Endothelial cell (in vitro differentiated cells): ENCODE measurements around the gene SH3YL1. TPM values are rescaled to one million over a fixed set of nuclear protein-coding genes. Genes with fewer than 3 reads are reported as not detected.

ENCODE experiments used
- DNase-seq: peaks from one replicate; pipeline ENCODE4 v3.0.0; 2021; ENCODE audit warnings: low spot score
- H3K27ac Mint-ChIP-seq: one replicate; pipeline ENCODE4 v1.8.0; 2021; ENCODE audit warnings: mixed read lengths, inconsistent platforms; ENCODE audit not compliant: unreplicated experiment
- H3K27me3 Mint-ChIP-seq: one replicate; pipeline ENCODE4 v1.8.0; 2021; ENCODE audit warnings: mild to moderate bottlenecking, moderate library complexity, mixed read lengths, inconsistent platforms; ENCODE audit not compliant: unreplicated experiment
- H3K36me3 Mint-ChIP-seq: one replicate; pipeline ENCODE4 v1.8.0; 2021; ENCODE audit warnings: mild to moderate bottlenecking, low read depth, mixed read lengths, inconsistent platforms; ENCODE audit not compliant: unreplicated experiment
- H3K4me1 Mint-ChIP-seq: one replicate; pipeline ENCODE4 v1.8.0; 2021; ENCODE audit warnings: mild to moderate bottlenecking, mixed read lengths, inconsistent platforms; ENCODE audit not compliant: unreplicated experiment
- H3K4me3 Mint-ChIP-seq: one replicate; pipeline ENCODE4 v1.8.0; 2021; ENCODE audit warnings: mild to moderate bottlenecking, mixed read lengths, inconsistent platforms; ENCODE audit not compliant: unreplicated experiment
- H3K9me3 Mint-ChIP-seq: one replicate; pipeline ENCODE4 v1.8.0; 2021; ENCODE audit warnings: mixed read lengths, inconsistent platforms; ENCODE audit not compliant: unreplicated experiment
- total RNA-seq: library from RNA; stranded (reverse); fragmentation: NEBNext Ultra II Directional; extraction: Animal tissue kit (Norgen Biotek cat#: 25700); gene quantifications from one replicate; pipeline ENCODE4 v1.2.1, GENCODE V29; 2021; ENCODE audit not compliant: unreplicated experiment
- TF ChIP-seq, protein P1 (sequence below): fragments of 200-600 bp; sonication (generic); IDR thresholded peaks from one replicate; pipeline ENCODE4 v1.5.0; 2021; ENCODE audit warnings: antibody characterized with exemption; ENCODE audit not compliant: unreplicated experiment

The SH3YL1 gene
- total RNA-seq, 1 donor from 2014 or later, result 35.8 TPM

DNA sequence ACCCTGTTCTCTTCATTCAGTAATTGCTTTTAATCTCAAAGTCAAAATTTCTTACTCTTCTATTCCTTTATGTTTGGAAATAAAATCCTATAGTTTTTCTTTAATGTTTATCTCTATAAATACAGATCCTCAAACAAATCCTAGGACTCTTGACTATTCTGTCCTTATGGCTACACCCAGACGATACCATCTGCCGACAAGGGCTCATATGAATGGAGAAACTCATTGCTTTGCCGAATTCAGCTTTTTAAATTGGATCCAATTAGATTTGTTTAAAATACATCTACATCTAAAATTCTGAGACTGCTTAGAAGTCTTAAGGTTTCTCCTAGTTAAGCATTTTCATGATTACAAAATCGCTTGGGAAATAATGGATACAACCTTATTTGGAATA lies 15.1 kb upstream of the SH3YL1 start:
- TF ChIP-seq, protein P1, sequence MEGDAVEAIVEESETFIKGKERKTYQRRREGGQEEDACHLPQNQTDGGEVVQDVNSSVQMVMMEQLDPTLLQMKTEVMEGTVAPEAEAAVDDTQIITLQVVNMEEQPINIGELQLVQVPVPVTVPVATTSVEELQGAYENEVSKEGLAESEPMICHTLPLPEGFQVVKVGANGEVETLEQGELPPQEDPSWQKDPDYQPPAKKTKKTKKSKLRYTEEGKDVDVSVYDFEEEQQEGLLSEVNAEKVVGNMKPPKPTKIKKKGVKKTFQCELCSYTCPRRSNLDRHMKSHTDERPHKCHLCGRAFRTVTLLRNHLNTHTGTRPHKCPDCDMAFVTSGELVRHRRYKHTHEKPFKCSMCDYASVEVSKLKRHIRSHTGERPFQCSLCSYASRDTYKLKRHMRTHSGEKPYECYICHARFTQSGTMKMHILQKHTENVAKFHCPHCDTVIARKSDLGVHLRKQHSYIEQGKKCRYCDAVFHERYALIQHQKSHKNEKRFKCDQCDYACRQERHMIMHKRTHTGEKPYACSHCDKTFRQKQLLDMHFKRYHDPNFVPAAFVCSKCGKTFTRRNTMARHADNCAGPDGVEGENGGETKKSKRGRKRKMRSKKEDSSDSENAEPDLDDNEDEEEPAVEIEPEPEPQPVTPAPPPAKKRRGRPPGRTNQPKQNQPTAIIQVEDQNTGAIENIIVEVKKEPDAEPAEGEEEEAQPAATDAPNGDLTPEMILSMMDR, result no peak
- H3K4me1 Mint-ChIP-seq, result no peaks in the 10 kb centered on the region
- no peak overlapping the region for H3K4me3 Mint-ChIP-seq
- no peaks in the 10 kb centered on the region for H3K27me3 Mint-ChIP-seq
- no peaks in the 10 kb centered on the region for H3K9me3 Mint-ChIP-seq
- H3K36me3 Mint-ChIP-seq, result peaks cover 25% of the 10 kb centered on the region
- DNase-seq, result no peak
- H3K27ac Mint-ChIP-seq, result no peak overlapping the region

DNA sequence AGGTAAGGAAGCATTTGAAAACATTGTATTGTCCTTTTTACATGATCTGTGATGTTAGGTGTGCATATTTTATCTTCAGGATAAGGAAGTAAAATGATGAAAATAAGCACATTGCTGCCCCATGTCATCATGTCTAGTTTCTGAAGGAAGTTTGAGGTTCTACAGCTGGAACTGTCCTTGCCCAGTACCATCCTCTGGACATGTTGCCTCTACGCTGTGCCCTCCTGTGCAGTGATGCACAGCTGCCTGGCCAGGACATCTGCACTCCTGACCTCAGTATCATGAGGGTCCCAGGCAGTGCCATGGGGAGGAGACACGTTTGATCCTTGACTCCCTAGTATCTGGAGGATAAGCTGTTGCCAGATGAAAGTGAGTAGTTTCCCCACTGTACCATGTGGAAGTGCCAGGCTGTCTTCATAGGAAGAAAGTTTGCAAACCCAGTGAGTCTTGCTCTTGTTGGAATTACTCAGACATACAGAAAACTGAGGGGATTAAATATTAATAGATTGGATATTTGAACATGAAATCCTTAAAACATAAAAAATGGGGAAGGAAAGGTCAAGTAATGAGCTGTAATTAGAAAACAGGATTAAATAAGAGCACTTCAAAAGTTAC lies 14.6 kb upstream of the SH3YL1 start:
- peaks cover 25% of the 10 kb centered on the region for H3K36me3 Mint-ChIP-seq
- H3K9me3 Mint-ChIP-seq, result no peaks in the 10 kb centered on the region
- H3K27me3 Mint-ChIP-seq, result no peaks in the 10 kb centered on the region
- no peak overlapping the region for H3K27ac Mint-ChIP-seq
- H3K4me1 Mint-ChIP-seq, result no peaks in the 10 kb centered on the region
- DNase-seq, result no peak
- H3K4me3 Mint-ChIP-seq, result no peak overlapping the region
- TF ChIP-seq, protein P1, result no peak

DNA sequence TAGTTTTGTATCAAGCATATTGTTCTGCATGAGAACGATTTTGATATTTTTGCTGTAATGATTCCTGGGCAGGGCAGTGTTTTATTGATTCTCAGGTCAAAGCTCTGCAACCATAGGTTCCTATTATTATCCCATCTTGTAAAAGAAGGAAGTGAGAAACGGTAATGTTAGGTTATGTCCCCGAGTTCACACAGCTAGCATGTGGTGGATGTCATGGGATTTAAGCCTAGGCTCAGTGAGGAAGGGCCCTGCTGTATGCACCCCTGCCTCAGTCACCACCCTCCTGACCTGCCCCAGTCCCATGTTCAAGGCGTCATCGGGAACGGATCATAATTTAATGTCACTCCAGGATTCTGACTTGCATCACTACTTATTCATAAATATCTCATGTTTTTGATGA lies 11.6 kb upstream of the SH3YL1 start:
- Mint-ChIP-seq H3K27me3 (no peaks in the 10 kb centered on the region), H3K36me3 (peaks cover 15% of the 10 kb centered on the region), H3K4me1 (peaks cover 6% of the 10 kb centered on the region), H3K4me3 (no peak overlapping the region), H3K9me3 (no peaks in the 10 kb centered on the region), H3K27ac (no peak overlapping the region)
- TF ChIP-seq, protein P1, result no peak
- DNase-seq, result no peak

DNA sequence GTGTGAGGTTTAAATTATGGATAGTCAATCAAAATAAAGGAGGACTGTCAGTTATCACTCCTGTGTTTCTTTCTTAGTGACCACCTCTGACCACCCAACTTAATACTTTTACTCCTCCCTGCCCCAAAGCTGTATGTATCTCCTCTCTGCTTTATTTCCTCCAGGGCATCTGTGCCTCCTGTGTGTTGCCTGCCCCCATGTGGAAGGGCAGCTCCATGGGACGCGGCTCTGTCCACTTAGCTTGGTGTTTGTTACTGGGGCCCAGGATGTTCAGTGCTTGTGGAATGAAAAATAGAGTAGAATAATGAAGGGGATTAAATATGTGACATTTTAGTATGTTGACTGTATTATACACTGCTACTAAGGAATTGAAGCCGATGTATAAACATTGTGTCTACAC lies 10.7 kb upstream of the SH3YL1 start:
- peaks cover 2% of the 10 kb centered on the region for H3K27me3 Mint-ChIP-seq
- no peak overlapping the region for H3K27ac Mint-ChIP-seq
- TF ChIP-seq, protein P1, result no peak
- no peak for DNase-seq
- peaks cover 12% of the 10 kb centered on the region for H3K4me1 Mint-ChIP-seq
- H3K4me3 Mint-ChIP-seq, result no peak overlapping the region
- no peaks in the 10 kb centered on the region for H3K9me3 Mint-ChIP-seq
- peaks cover 15% of the 10 kb centered on the region for H3K36me3 Mint-ChIP-seq

DNA sequence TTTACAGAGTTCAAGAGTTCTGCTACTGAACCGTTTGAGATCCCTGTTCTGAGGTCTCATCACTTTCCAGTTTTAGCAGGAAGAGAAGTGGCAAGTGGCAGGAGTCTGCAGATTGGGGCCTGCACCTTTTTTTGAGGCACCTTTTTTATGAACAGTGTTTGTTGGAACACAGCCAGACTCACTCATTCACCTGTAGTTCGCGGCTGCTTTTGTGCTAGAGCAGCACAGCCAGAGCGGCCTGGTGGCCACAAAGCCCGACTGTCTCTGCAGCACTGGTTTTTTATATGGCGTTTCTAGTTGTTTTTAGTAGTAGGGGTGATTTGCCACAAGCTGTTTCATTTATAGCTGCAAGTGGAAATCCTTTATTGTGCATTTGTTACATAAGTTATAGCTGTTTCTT lies 9.5 kb upstream of the SH3YL1 start:
- H3K4me3 Mint-ChIP-seq, result no peak overlapping the region
- TF ChIP-seq, protein P1, result no peak
- no peak overlapping the region for H3K27ac Mint-ChIP-seq
- peaks cover 2% of the 10 kb centered on the region for H3K27me3 Mint-ChIP-seq
- no peaks in the 10 kb centered on the region for H3K9me3 Mint-ChIP-seq
- H3K4me1 Mint-ChIP-seq, result peaks cover 19% of the 10 kb centered on the region
- peaks cover 13% of the 10 kb centered on the region for H3K36me3 Mint-ChIP-seq
- no peak for DNase-seq
